ENCODE results near the gene MX2. TPM values are rescaled to one million over a fixed set of nuclear protein-coding genes. Genes with fewer than 3 reads are reported as not detected.

The MX2 gene
- total and polyA plus RNA-seq, 10 of the 15 experiments (the other 5 are each of a cell fraction or from before 2014, with no cell fraction given): 10.5 to 167 (median 46.1) TPM

- TF ChIP-seq, protein P1, sequence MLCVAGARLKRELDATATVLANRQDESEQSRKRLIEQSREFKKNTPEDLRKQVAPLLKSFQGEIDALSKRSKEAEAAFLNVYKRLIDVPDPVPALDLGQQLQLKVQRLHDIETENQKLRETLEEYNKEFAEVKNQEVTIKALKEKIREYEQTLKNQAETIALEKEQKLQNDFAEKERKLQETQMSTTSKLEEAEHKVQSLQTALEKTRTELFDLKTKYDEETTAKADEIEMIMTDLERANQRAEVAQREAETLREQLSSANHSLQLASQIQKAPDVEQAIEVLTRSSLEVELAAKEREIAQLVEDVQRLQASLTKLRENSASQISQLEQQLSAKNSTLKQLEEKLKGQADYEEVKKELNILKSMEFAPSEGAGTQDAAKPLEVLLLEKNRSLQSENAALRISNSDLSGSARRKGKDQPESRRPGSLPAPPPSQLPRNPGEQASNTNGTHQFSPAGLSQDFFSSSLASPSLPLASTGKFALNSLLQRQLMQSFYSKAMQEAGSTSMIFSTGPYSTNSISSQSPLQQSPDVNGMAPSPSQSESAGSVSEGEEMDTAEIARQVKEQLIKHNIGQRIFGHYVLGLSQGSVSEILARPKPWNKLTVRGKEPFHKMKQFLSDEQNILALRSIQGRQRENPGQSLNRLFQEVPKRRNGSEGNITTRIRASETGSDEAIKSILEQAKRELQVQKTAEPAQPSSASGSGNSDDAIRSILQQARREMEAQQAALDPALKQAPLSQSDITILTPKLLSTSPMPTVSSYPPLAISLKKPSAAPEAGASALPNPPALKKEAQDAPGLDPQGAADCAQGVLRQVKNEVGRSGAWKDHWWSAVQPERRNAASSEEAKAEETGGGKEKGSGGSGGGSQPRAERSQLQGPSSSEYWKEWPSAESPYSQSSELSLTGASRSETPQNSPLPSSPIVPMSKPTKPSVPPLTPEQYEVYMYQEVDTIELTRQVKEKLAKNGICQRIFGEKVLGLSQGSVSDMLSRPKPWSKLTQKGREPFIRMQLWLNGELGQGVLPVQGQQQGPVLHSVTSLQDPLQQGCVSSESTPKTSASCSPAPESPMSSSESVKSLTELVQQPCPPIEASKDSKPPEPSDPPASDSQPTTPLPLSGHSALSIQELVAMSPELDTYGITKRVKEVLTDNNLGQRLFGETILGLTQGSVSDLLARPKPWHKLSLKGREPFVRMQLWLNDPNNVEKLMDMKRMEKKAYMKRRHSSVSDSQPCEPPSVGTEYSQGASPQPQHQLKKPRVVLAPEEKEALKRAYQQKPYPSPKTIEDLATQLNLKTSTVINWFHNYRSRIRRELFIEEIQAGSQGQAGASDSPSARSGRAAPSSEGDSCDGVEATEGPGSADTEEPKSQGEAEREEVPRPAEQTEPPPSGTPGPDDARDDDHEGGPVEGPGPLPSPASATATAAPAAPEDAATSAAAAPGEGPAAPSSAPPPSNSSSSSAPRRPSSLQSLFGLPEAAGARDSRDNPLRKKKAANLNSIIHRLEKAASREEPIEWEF (IDR thresholded peaks at IDR 0.05; ENCODE audit: insufficient replicate concordance, low read depth, low read length): no peak
- TF ChIP-seq POU2F2 (IDR thresholded peaks at IDR 0.05; ENCODE audit: borderline replicate concordance, low read depth, low read length) (peak; percentile 43; the same call in 1 of the 3 replicates), TCF3 (IDR thresholded peaks at IDR 0.05; ENCODE audit: borderline replicate concordance, insufficient read depth, low read depth, low read length) (0 out of 2 replicates have a peak, but pooled peaks have one; percentile 20), ASH2L (IDR thresholded peaks at IDR 0.05; ENCODE audit: borderline replicate concordance, low read depth) (no peak), BACH1 (IDR thresholded peaks at IDR 0.05; ENCODE audit: borderline replicate concordance) (peak; percentile 71), MTA2 (IDR thresholded peaks at IDR 0.05; ENCODE audit: low read depth) (peak; percentile 8; the same call in 1 of the 2 replicates), RFX5 (IDR thresholded peaks at IDR 0.05; ENCODE audit: low read depth, low read length) (no peak), PAX5 (IDR thresholded peaks at IDR 0.05; ENCODE audit: borderline replicate concordance, low read depth, low read length) (peak; percentile 29; the same call in 1 of the 2 replicates), POLR2A (IDR thresholded peaks at IDR 0.05; ENCODE audit: low read depth, low read length) (peak; percentile 88), POLR2AphosphoS5 (IDR thresholded peaks at IDR 0.05; ENCODE audit: low read length) (peak; percentile 82), CHD1 (IDR thresholded peaks at IDR 0.05; ENCODE audit: low read depth, low read length) (no peak)
Measured at GRCh38 chr21:41426676-41427404, 65.0 kb downstream of the MX2 start (continued).

Data from GM12878 (cell line).